SU-DHL-6 (cell line): ENCODE measurements around the gene ROR1.

Experiments used
- EZH2phosphoT487 ChIP-seq: fragments of 200-600 bp; sonication (generic), shearing (Covaris generic); conservative IDR thresholded peaks from 2 replicates; pipeline ENCODE4 v1.6.1; 2018; ENCODE audit warnings: mild to moderate bottlenecking, antibody characterized with exemption, low read length, moderate library complexity, mixed read lengths
- TF ChIP-seq, protein P1 (sequence below): fragments of 200-600 bp; sonication (generic); IDR thresholded peaks from one replicate; pipeline ENCODE4 v1.5.1; 2017; ENCODE audit warnings: antibody characterized with exemption, mild to moderate bottlenecking, low read length, moderate library complexity; ENCODE audit not compliant: insufficient read depth, poor library complexity, severe bottlenecking

DNA sequence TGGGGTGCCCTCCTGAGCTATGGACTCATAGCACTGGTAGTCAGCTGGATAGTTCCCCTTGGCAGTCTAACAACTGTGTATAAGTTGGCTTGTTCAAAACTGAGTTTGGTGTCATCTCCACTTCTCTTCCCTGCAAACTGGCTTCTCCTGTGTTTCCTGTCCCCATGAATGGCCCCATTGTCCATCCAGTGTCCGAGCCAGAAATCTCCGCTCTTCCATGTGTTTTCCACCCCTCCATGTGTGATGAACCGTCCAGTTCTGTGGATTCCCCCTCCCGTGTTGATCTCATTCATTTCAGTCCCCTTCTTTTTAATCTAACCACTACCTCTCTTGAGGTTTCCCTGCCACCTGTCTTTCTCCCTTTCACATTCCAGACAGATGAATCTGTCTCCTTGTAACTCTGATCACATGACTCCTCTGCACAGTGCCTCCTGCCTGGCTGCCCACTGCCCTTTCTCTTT, 195.7 kb downstream of the ROR1 start:
- no peak for TF ChIP-seq EZH2phosphoT487
- TF ChIP-seq, protein P1, sequence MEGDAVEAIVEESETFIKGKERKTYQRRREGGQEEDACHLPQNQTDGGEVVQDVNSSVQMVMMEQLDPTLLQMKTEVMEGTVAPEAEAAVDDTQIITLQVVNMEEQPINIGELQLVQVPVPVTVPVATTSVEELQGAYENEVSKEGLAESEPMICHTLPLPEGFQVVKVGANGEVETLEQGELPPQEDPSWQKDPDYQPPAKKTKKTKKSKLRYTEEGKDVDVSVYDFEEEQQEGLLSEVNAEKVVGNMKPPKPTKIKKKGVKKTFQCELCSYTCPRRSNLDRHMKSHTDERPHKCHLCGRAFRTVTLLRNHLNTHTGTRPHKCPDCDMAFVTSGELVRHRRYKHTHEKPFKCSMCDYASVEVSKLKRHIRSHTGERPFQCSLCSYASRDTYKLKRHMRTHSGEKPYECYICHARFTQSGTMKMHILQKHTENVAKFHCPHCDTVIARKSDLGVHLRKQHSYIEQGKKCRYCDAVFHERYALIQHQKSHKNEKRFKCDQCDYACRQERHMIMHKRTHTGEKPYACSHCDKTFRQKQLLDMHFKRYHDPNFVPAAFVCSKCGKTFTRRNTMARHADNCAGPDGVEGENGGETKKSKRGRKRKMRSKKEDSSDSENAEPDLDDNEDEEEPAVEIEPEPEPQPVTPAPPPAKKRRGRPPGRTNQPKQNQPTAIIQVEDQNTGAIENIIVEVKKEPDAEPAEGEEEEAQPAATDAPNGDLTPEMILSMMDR: no peak
